SJCRH30 (cell line): ENCODE results near the gene OXER1. TPM values are rescaled to one million over a fixed set of nuclear protein-coding genes. Genes with fewer than 3 reads are reported as not detected.

Experiments
- DNase-seq, 2 experiments: peaks; one replicate each; pipeline ENCODE4 v3.0.0-alpha.2; 2015 to 2020
- H3K27ac ChIP-seq: fragments of 250-450 bp; sonication (Bioruptor Pico); 2 replicates; pipeline ENCODE4 v1.5.1; 2020; ENCODE audit warnings: mild to moderate bottlenecking, moderate library complexity
- H3K27me3 ChIP-seq: fragments of 250-450 bp; sonication (Bioruptor Pico); 2 replicates; pipeline ENCODE4 v1.5.1; 2020; ENCODE audit warnings: mild to moderate bottlenecking, moderate library complexity
- H3K36me3 ChIP-seq: fragments of 250-450 bp; sonication (Bioruptor Pico); 2 replicates; pipeline ENCODE4 v1.5.1; 2020; ENCODE audit warnings: mild to moderate bottlenecking, moderate library complexity
- H3K4me1 ChIP-seq: fragments of 250-450 bp; sonication (Bioruptor Pico); 2 replicates; pipeline ENCODE4 v1.5.1; 2020; ENCODE audit warnings: mild to moderate bottlenecking, moderate library complexity
- H3K4me3 ChIP-seq: fragments of 250-450 bp; sonication (Bioruptor Pico); 2 replicates; pipeline ENCODE4 v1.5.1; 2020; ENCODE audit warnings: mild to moderate bottlenecking, moderate library complexity
- H3K9me3 ChIP-seq: fragments of 250-450 bp; sonication (Bioruptor Pico); replicated peaks from 2 replicates; pipeline ENCODE4 v1.5.1; 2020; ENCODE audit warnings: mild to moderate bottlenecking, moderate library complexity
- total RNA-seq: library from RNA; depleted of rRNA; stranded (reverse); fragments of >200 nt; shearing (Covaris generic); gene quantifications from 2 replicates; pipeline ENCODE4 v1.2.3, GENCODE V29; 2014

OXER1 gene
- total RNA-seq, 1 experiment from 2014 or later = 1.8 TPM

DNA sequence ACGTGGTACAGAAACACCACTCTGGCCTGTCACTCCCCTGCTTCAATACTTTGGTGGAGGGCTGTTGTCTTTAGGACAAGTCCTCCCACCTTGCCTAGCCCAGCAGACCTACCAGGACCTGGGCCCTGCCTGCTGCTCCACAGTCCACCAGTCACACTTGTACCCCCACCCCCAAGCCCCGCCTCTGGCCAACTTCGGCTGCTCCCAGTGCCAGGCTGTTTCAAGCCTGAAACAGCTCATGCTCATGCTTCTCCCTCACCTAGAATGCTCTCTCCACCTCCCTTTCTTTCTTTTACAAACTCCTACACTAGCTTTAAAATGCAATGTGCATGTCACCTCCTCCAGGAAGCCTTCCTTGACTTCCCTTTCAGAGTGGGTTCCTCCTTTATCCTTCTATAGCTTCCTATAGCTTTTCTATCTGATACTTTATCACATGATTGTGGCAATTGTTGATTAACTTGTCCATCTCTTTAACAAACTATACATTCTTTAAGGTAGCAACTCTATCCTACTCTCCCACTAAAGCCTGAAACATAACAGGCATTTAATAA lies 4.8 kb upstream of the OXER1 start:
- no peaks in the 10 kb centered on the region for H3K27me3 ChIP-seq
- no peaks in the 10 kb centered on the region for H3K9me3 ChIP-seq
- peaks cover 8% of the 10 kb centered on the region; the same call in 1 of the 2 replicates for H3K4me1 ChIP-seq

DNA sequence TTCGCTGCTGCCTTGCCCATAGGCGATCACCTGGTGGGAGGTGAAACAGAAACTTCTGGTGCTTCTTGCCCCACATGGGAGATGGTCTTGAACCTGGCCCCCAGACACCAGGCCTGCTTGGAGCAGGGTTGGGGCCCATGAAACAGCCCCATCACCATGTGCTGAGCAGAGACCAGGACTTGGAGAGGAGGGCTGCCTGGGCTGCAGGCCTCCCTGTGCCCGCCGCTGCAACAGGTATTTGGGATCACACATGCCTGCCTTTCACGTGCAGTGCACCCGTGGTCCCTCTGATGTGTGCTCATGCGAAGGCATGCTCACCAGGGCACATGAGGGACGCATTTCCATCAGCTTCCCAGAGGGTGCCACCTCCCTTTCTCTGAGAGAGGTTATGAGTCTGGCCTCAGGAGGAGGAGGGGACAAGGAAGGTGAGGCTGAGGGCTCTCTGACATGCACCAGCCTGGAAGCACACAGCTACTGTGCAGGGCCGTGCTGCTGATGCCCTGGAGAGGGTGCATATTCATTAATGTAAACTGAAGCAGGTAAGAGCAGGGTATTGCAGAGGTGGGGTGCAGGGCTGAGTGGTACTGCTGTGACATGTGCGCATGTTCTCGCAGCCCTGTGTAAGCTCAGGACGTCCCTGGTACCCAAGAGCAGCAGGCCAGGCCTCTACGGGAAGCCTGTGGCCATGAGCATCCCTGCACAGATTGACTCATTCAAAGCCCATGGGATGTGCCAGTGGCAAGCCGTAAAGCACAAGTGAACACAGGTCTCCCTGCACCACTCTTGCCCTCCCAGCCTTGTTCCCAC lies 4.2 kb upstream of the OXER1 start:
- no peak overlapping the region for H3K4me3 ChIP-seq
- DNase-seq = no peak
- no peaks in the 10 kb centered on the region for H3K36me3 ChIP-seq
- no peak overlapping the region for H3K27ac ChIP-seq
- H3K27me3 ChIP-seq = no peaks in the 10 kb centered on the region
- no peaks in the 10 kb centered on the region for H3K9me3 ChIP-seq
- peaks cover 8% of the 10 kb centered on the region; the same call in 1 of the 2 replicates for H3K4me1 ChIP-seq

More for the DNA sequence above, 4.8 kb upstream of the OXER1 start:
- Histone ChIP-seq H3K36me3 (no peaks in the 10 kb centered on the region), H3K4me3 (no peak overlapping the region), H3K27ac (no peak overlapping the region)
- DNase-seq = no peak

- DNase-seq = no peak
- H3K27ac ChIP-seq = no peak overlapping the region
- no peaks in the 10 kb centered on the region for H3K9me3 ChIP-seq
- H3K4me3 ChIP-seq = no peak overlapping the region
- no peaks in the 10 kb centered on the region for H3K27me3 ChIP-seq
- H3K36me3 ChIP-seq = no peaks in the 10 kb centered on the region
- H3K4me1 ChIP-seq = peaks cover 8% of the 10 kb centered on the region; the same call in 1 of the 2 replicates
These were observed 3.4 kb upstream of the OXER1 start for GRCh38 chr2:42767080-42767898.

- H3K4me1 ChIP-seq = peaks cover 8% of the 10 kb centered on the region; the same call in 1 of the 2 replicates
- H3K4me3 ChIP-seq = no peak overlapping the region
- H3K27me3 ChIP-seq = no peaks in the 10 kb centered on the region
- H3K27ac ChIP-seq = no peak overlapping the region
- H3K36me3 ChIP-seq = no peaks in the 10 kb centered on the region
- H3K9me3 ChIP-seq = no peaks in the 10 kb centered on the region
- no peak for DNase-seq
These were observed 1.8 kb upstream of the OXER1 start for GRCh38 chr2:42765686-42766085.

GRCh38 chr2:42764901-42765300 lies 966 bp upstream of the OXER1 start:
- DNase-seq = no peak
- H3K4me3 ChIP-seq = no peak overlapping the region
- no peaks in the 10 kb centered on the region for H3K9me3 ChIP-seq
- H3K27me3 ChIP-seq = no peaks in the 10 kb centered on the region
- no peaks in the 10 kb centered on the region for H3K36me3 ChIP-seq
- no peak overlapping the region for H3K27ac ChIP-seq
- peaks cover 8% of the 10 kb centered on the region; the same call in 1 of the 2 replicates for H3K4me1 ChIP-seq

DNA sequence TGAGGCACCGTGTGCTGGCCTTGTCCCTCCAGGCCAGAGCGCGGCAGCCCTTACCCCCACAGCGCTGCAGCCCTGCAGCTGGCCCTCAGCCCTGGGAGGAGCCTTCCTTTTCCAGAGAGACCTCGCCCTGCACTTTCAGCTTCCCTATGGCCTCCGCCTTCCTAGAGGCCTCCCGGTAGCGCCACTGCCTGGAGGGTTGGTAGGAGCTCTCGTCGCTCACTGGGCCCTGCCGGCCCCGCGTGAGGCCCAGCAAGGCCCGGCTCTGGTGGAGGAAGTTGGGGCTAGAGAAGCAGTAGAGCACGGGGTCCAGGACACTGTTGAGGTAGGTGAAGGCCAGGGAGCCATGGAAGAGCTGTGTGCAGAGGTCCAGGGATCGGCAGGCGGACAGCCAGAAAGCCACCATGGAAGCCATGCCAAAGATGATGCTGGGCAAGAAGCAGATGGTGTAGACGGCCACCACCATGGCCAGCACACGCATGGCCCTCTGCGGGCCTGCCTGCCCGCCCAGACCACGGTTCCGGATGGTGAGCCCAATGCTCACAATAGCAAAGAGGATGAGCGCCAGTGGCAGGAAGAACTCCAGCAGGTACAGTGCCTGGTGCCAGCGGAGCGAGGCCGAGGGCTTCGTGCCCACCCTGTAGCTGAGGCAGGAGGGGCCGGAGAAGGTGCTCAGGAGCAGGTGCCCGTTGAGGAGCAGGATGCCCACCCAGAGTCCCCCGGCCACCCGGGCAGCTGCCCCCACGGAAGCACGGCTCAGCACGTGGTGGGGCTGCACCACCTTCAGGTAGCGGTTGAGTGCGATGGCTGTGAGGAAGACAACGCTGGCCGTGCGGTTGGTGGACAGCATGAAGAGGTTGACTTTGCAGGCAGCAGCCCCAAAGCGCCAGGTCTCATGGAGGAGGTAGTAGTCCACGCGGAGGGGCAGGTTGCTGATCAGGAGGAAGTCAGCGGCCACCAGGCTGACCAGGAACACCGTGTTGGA lies 821 bp downstream of the OXER1 start:
- H3K27me3 ChIP-seq = no peaks in the 10 kb centered on the region
- H3K27ac ChIP-seq = no peak overlapping the region
- H3K4me1 ChIP-seq = peaks cover 8% of the 10 kb centered on the region; the same call in 1 of the 2 replicates
- no peak for DNase-seq
- no peaks in the 10 kb centered on the region for H3K9me3 ChIP-seq
- H3K36me3 ChIP-seq = no peaks in the 10 kb centered on the region
- H3K4me3 ChIP-seq = no peak overlapping the region

DNA sequence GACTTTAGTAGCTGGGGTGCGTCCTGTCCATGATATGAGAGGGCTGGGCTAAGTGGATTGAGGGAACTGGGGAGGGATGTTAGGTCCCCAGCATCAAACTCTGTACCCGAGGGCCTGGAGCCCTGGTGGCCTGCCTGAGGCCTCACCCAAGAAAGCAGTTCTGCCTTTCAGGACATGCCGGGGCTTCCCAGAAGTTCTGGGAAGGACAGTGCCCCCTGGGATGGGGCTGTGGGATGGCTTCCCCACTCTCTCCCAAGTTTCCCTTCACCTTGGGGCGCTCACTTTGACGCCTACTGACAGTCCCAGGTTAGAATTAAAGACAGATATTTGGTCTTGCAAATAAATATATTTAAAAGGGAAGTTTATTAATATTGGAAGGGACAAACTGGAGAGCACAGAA lies 1.8 kb downstream of the OXER1 start:
- no peak for DNase-seq
- Histone ChIP-seq H3K27me3 (no peaks in the 10 kb centered on the region), H3K4me1 (peaks cover 8% of the 10 kb centered on the region; the same call in 1 of the 2 replicates), H3K4me3 (no peak overlapping the region), H3K27ac (no peak overlapping the region), H3K9me3 (no peaks in the 10 kb centered on the region), H3K36me3 (no peaks in the 10 kb centered on the region)

DNA sequence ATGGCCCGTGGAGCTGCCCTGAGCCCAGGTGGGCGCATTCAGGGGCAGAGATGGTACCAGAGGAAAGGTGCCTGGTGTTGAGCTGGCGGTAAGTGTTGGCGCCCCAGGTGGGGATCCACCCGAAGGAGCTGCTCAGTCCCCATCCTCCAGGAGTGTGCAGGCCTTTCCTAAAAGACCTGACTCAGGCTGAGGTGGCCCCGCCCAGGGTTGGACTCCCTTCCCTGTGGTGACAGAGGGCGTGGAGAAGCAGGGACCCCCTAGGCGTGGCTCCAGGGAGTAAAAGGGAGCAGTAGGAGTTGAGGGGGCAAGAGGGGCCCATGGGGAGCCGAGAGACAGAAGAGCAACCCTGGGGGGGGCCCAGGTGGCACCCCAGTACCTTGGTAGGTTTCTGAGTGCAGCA lies 2.4 kb downstream of the OXER1 start:
- no peaks in the 10 kb centered on the region for H3K9me3 ChIP-seq
- H3K27ac ChIP-seq = no peak overlapping the region
- no peak overlapping the region for H3K4me3 ChIP-seq
- DNase-seq = no peak
- no peaks in the 10 kb centered on the region for H3K36me3 ChIP-seq
- peaks cover 8% of the 10 kb centered on the region; the same call in 1 of the 2 replicates for H3K4me1 ChIP-seq
- no peaks in the 10 kb centered on the region for H3K27me3 ChIP-seq

- no peak for DNase-seq
- Histone ChIP-seq H3K4me1 (peaks cover 13% of the 10 kb centered on the region), H3K36me3 (no peaks in the 10 kb centered on the region), H3K4me3 (no peak overlapping the region), H3K27ac (no peak overlapping the region), H3K27me3 (no peaks in the 10 kb centered on the region), H3K9me3 (no peaks in the 10 kb centered on the region)
These were observed 5.2 kb downstream of the OXER1 start for GRCh38 chr2:42758751-42759150.

GRCh38 chr2:42757981-42758740 lies 5.8 kb downstream of the OXER1 start:
- peaks cover 14% of the 10 kb centered on the region for H3K4me1 ChIP-seq
- no peak for DNase-seq

DNA sequence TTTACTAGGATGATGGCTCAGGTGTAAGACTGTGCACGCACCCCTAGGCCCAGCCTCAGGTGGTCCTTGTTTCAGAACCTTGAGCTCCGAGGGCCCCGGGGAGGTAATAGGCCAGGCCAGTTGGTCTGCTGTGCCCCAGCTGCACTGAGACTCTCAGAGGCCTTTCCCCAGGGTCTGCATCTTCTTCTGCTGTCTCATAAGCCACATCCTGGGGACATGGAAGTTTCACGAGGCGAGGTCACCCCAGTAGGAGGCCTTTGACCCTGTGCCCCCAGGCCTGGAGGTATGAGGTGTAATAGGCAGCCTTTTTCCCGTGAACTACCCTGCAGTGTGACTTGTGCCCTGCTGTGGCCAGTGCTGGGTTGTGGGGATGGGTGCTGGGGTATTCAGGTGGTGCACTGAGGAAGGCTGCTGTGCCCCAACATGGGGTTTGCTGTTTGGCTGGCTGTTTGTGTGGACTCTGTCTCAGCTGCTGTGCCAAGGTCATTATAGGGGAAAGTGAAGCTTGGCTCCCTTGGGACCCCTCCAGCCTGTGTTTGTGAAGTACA lies 6.9 kb downstream of the OXER1 start:
- Histone ChIP-seq H3K36me3 (no peaks in the 10 kb centered on the region), H3K4me1 (peaks cover 14% of the 10 kb centered on the region), H3K9me3 (no peaks in the 10 kb centered on the region), H3K4me3 (no peak overlapping the region), H3K27ac (no peak overlapping the region), H3K27me3 (no peaks in the 10 kb centered on the region)
- DNase-seq = no peak

More at GRCh38 chr2:42757981-42758740, 5.8 kb downstream of the OXER1 start:
- Histone ChIP-seq H3K4me3 (no peak overlapping the region), H3K9me3 (no peaks in the 10 kb centered on the region), H3K27ac (no peak overlapping the region), H3K36me3 (no peaks in the 10 kb centered on the region), H3K27me3 (no peaks in the 10 kb centered on the region)

DNA sequence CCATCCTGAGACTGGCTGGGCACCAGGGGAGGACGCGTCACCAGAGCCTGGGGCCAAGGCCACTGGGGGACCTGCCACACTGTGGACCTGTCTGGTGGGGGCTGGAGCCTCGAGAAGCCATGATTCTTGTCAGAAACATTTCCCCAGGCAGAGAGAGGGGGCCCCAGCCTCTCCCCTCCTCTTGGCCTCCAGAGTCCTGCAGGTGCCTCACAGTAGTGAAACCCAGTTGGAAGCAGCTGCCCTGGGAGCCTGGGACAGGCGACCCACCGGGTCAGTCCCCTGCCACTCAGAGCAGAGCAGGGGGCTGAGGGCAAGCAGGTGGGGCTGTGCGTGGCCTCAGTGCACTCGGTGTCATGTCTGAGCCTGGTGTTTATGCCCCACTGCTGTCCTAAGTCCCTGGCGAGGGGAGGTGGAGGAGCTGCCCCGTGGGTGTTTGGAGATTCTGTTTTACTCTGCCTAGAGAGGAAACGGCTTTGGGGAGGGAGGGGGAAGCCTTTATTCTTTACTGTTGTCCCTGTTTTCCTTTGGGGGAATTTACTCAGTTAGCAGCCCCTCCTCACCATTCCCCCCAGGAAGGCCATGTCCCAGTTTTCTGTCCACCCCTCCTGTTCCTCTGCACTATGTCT lies 7.7 kb downstream of the OXER1 start:
- H3K27me3 ChIP-seq = no peaks in the 10 kb centered on the region
- no peak overlapping the region for H3K27ac ChIP-seq
- H3K4me3 ChIP-seq = no peak overlapping the region
- peaks cover 14% of the 10 kb centered on the region for H3K4me1 ChIP-seq
- no peaks in the 10 kb centered on the region for H3K36me3 ChIP-seq
- no peak for DNase-seq
- no peaks in the 10 kb centered on the region for H3K9me3 ChIP-seq
